Karpas-422 (cell line): ENCODE measurements around the gene CARMIL1. TPM values are rescaled to one million over a fixed set of nuclear protein-coding genes. Genes with fewer than 3 reads are reported as not detected.
"Not testable (repeated sequence)": the region's sequence is repeated elsewhere in the genome, so short reads cannot be mapped to it uniquely, and the experiment has no call there.

Source experiments
- DNase-seq: peaks from one replicate; pipeline ENCODE4 v3.0.0-alpha.2; 2015
- H2AFZ ChIP-seq: fragments of 200-600 bp; sonication (generic); 2 replicates; pipeline ENCODE4 v1.6.1; 2014; ENCODE audit warnings: antibody characterized with exemption, low read length, mixed read lengths
- H3K27ac ChIP-seq: fragments of 200-600 bp; sonication (generic); 2 replicates; pipeline ENCODE4 v1.5.1; 2014; ENCODE audit warnings: mild to moderate bottlenecking, low read length, moderate library complexity
- H3K27me3 ChIP-seq: fragments of 200-600 bp; sonication (generic); 2 replicates; pipeline ENCODE4 v1.6.1; 2014; ENCODE audit warnings: low read length, mixed read lengths
- H3K36me3 ChIP-seq: fragments of 200-600 bp; sonication (generic); 2 replicates; pipeline ENCODE4 v1.6.1; 2014; ENCODE audit warnings: low read length, mixed read lengths; ENCODE audit not compliant: insufficient read depth
- H3K4me1 ChIP-seq: fragments of 200-600 bp; sonication (generic); 2 replicates; pipeline ENCODE4 v1.6.1; 2014; ENCODE audit warnings: mild to moderate bottlenecking, low read length, mixed read lengths
- H3K4me2 ChIP-seq: fragments of 200-600 bp; sonication (generic); 2 replicates; pipeline ENCODE4 v1.6.1; 2014; ENCODE audit warnings: low read length, low read depth, mild to moderate bottlenecking; ENCODE audit not compliant: poor library complexity, severe bottlenecking
- H3K4me3 ChIP-seq: fragments of 200-600 bp; sonication (generic); 2 replicates; pipeline ENCODE4 v1.5.1; 2014; ENCODE audit warnings: mild to moderate bottlenecking, antibody characterized with exemption, low read length, mixed read lengths
- H3K79me2 ChIP-seq: fragments of 200-600 bp; sonication (generic); 2 replicates; pipeline ENCODE4 v1.6.1; 2014; ENCODE audit warnings: mild to moderate bottlenecking, low read length, mixed read lengths
- H3K9ac ChIP-seq: fragments of 200-600 bp; sonication (generic); 2 replicates; pipeline ENCODE4 v1.6.0; 2014; ENCODE audit warnings: low read length
- H3K9me2 ChIP-seq: fragments of 200-600 bp; sonication (generic), shearing (Covaris generic); replicated peaks from 2 replicates; pipeline ENCODE4 v1.6.0; 2014; ENCODE audit warnings: mild to moderate bottlenecking, low read length, moderate library complexity; ENCODE audit not compliant: insufficient read depth
- H3K9me3 ChIP-seq: fragments of 300-700, 200-600 bp; sonication (generic); 2 replicates; pipeline ENCODE4 v1.6.1; 2014; ENCODE audit warnings: low read length, mixed read lengths
- H4K20me1 ChIP-seq: fragments of 200-600 bp; sonication (generic); 2 replicates; pipeline ENCODE4 v1.6.1; 2014; ENCODE audit warnings: mild to moderate bottlenecking, antibody characterized with exemption, low read length, low read depth; ENCODE audit not compliant: insufficient read depth
- total RNA-seq: library from RNA; depleted of rRNA; stranded (reverse); fragments of >200 nt; shearing (Covaris generic); gene quantifications from 2 replicates; pipeline ENCODE4 v1.2.3, GENCODE V29; 2014; ENCODE audit warnings: low replicate concordance

CARMIL1 gene
- total RNA-seq, 1 experiment from 2014 or later: 0.04 TPM

DNA sequence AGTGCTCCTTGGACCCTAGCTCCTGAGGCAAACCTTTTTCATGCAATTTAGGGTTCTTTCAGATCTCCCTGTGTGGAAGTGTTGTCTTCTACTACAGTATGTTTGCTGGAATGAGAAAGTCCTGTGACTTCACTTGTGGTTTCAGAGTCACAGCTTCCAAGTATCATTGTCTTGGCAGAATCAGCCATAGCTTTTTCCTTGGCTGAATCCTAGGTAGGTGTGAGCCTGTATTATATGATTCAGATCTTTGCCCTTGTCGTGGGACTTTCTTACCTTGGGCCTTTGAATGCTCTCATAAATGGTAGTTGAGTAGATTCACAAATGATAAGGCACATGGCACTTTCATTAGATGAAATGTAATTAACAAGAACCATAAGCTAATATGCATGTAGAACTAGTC, 16.5 kb downstream of the CARMIL1 start:
- Histone ChIP-seq H3K36me3 (no peaks in the 10 kb centered on the region), H4K20me1 (no peaks in the 10 kb centered on the region), H2AFZ (no peak overlapping the region), H3K4me2 (no peak overlapping the region), H3K9me2 (no peaks in the 10 kb centered on the region), H3K9me3 (no peaks in the 10 kb centered on the region), H3K4me1 (no peaks in the 10 kb centered on the region), H3K9ac (no peak overlapping the region), H3K4me3 (no peak overlapping the region), H3K27me3 (no peaks in the 10 kb centered on the region), H3K79me2 (no peaks in the 10 kb centered on the region), H3K27ac (no peak overlapping the region)
- DNase-seq: no peak

GRCh38 chr6:25296217-25296905, 17.2 kb downstream of the CARMIL1 start:
- Histone ChIP-seq H3K79me2 (no peaks in the 10 kb centered on the region), H3K9ac (no peak overlapping the region), H3K36me3 (no peaks in the 10 kb centered on the region), H3K4me3 (no peak overlapping the region), H3K4me2 (no peak overlapping the region), H3K9me2 (no peaks in the 10 kb centered on the region), H3K9me3 (no peaks in the 10 kb centered on the region), H3K27me3 (no peaks in the 10 kb centered on the region), H4K20me1 (no peaks in the 10 kb centered on the region), H2AFZ (no peak overlapping the region), H3K27ac (no peak overlapping the region), H3K4me1 (peaks cover 6% of the 10 kb centered on the region)
- DNase-seq: no peak

DNA sequence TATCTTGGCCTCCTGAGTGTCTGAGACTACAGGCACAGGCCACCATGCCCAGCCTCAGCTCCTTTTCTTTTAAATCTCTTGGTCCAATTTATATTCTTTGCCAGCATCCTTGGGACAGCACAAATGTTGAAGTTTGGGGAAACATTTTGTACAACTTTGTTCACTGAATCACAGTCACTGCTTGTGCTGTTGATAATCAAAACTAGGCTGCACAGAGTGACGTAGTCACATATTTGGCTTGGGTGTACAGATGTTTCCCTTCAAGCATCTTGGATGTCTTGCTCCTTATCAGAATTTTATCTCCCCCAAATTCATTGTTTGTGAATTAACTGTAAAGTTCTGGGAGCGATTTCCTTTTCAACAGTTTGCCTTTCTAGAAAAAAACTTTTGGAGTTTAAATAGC, 17.9 kb downstream of the CARMIL1 start:
- Histone ChIP-seq H2AFZ (no peak overlapping the region), H3K79me2 (no peaks in the 10 kb centered on the region), H3K27ac (no peak overlapping the region), H4K20me1 (no peaks in the 10 kb centered on the region), H3K27me3 (no peaks in the 10 kb centered on the region), H3K9ac (no peak overlapping the region), H3K4me2 (no peak overlapping the region), H3K4me3 (no peak overlapping the region), H3K9me3 (no peaks in the 10 kb centered on the region), H3K4me1 (peaks cover 10% of the 10 kb centered on the region), H3K36me3 (no peaks in the 10 kb centered on the region), H3K9me2 (no peaks in the 10 kb centered on the region)
- DNase-seq: no peak

- Histone ChIP-seq H3K9me2 (no peaks in the 10 kb centered on the region), H3K27ac (no peak overlapping the region), H3K4me2 (no peak overlapping the region), H2AFZ (no peak overlapping the region), H4K20me1 (no peaks in the 10 kb centered on the region), H3K4me1 (peaks cover 10% of the 10 kb centered on the region), H3K27me3 (no peaks in the 10 kb centered on the region), H3K79me2 (no peaks in the 10 kb centered on the region), H3K36me3 (no peaks in the 10 kb centered on the region), H3K9me3 (no peaks in the 10 kb centered on the region), H3K9ac (no peak overlapping the region), H3K4me3 (no peak overlapping the region)
- no peak for DNase-seq
Measured at GRCh38 chr6:25297823-25298522, 18.8 kb downstream of the CARMIL1 start.

GRCh38 chr6:25298523-25298865, 19.3 kb downstream of the CARMIL1 start:
- H2AFZ ChIP-seq, H3K79me2 ChIP-seq, H3K4me3 ChIP-seq, DNase-seq, H3K36me3 ChIP-seq, H3K27ac ChIP-seq, H3K27me3 ChIP-seq, H3K9me2 ChIP-seq, H3K4me2 ChIP-seq, H3K9me3 ChIP-seq, H4K20me1 ChIP-seq, H3K9ac ChIP-seq: not testable (repeated sequence)
- H3K4me1 ChIP-seq: peaks cover 10% of the 10 kb centered on the region

DNA sequence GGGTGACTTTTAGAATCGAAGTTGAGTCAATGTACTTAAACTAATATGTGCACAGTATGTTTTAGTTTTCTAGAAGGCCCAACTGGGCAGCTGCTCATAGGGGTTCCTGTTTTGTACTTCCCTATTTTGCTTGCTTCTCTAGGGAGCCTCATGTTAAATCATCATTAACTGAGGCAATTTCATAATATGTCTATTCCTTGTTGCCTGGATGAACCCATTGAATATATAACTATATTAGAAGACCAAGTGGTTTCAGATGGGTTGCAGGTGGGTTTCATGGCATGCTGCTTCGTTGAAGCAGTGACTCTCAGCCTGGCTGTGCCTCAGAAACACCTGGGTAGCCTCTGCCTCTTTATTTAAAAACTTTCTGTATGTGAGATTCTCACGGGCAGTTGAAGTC, 22.2 kb downstream of the CARMIL1 start:
- Histone ChIP-seq H3K27ac (no peak overlapping the region), H3K4me1 (peaks cover 10% of the 10 kb centered on the region), H3K4me2 (no peak overlapping the region), H3K27me3 (no peaks in the 10 kb centered on the region), H3K79me2 (no peaks in the 10 kb centered on the region), H3K9ac (no peak overlapping the region), H4K20me1 (no peaks in the 10 kb centered on the region), H2AFZ (no peak overlapping the region), H3K36me3 (no peaks in the 10 kb centered on the region), H3K9me3 (no peaks in the 10 kb centered on the region), H3K9me2 (no peaks in the 10 kb centered on the region), H3K4me3 (no peak overlapping the region)
- peak; percentile 73 for DNase-seq

DNA sequence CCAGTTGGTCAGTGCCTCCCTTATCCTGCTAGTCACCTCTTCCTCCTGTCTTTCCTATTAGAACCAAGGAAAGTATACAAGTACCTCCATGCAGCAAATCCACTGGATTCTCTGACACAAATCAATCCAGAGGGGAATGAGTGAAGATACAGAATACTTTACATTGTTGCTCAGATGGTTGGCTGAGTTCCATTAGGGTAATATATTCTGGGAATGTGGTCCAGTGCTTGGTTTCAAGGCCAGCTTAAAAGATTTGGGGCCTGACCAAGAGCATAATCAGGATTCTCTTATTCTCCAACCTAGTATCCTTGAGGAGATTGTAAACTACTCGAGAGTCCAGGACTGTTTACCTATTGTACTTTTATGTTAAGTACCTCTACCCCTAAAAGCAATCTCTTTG, 23.0 kb downstream of the CARMIL1 start:
- Histone ChIP-seq H4K20me1 (no peaks in the 10 kb centered on the region), H2AFZ (no peak overlapping the region), H3K9ac (no peak overlapping the region), H3K27ac (no peak overlapping the region), H3K4me1 (peaks cover 10% of the 10 kb centered on the region), H3K36me3 (no peaks in the 10 kb centered on the region), H3K4me2 (no peak overlapping the region), H3K4me3 (no peak overlapping the region), H3K9me3 (no peaks in the 10 kb centered on the region), H3K9me2 (no peaks in the 10 kb centered on the region), H3K79me2 (no peaks in the 10 kb centered on the region), H3K27me3 (no peaks in the 10 kb centered on the region)
- DNase-seq: no peak

- no peaks in the 10 kb centered on the region for H3K36me3 ChIP-seq
- H3K27me3 ChIP-seq: no peaks in the 10 kb centered on the region
- DNase-seq: no peak
- no peak overlapping the region for H3K27ac ChIP-seq
- H3K4me1 ChIP-seq: peaks cover 10% of the 10 kb centered on the region
- no peak overlapping the region for H3K9ac ChIP-seq
- H3K9me3 ChIP-seq: no peaks in the 10 kb centered on the region
- H3K9me2 ChIP-seq: no peaks in the 10 kb centered on the region
- H3K4me3 ChIP-seq: no peak overlapping the region
- H4K20me1 ChIP-seq: no peaks in the 10 kb centered on the region
- no peaks in the 10 kb centered on the region for H3K79me2 ChIP-seq
- H2AFZ ChIP-seq: no peak overlapping the region
- no peak overlapping the region for H3K4me2 ChIP-seq
Measured at GRCh38 chr6:25302677-25303128, 23.5 kb downstream of the CARMIL1 start.
